NCI-H2227 (cell line): ENCODE results near the gene AHNAK.
A peak's percentile ranks its signal among the peaks of the same experiment; 100 is the strongest.
"Not testable (repeated sequence)": the region's sequence is repeated elsewhere in the genome, so short reads cannot be mapped to it uniquely, and the experiment has no call there.

Experiments
- DNase-seq: peaks from one replicate; lab custom pipeline; 2025; ENCODE audit not compliant: unreplicated experiment; lab: John Stamatoyannopoulos, UW

Gene AHNAK, protein sequence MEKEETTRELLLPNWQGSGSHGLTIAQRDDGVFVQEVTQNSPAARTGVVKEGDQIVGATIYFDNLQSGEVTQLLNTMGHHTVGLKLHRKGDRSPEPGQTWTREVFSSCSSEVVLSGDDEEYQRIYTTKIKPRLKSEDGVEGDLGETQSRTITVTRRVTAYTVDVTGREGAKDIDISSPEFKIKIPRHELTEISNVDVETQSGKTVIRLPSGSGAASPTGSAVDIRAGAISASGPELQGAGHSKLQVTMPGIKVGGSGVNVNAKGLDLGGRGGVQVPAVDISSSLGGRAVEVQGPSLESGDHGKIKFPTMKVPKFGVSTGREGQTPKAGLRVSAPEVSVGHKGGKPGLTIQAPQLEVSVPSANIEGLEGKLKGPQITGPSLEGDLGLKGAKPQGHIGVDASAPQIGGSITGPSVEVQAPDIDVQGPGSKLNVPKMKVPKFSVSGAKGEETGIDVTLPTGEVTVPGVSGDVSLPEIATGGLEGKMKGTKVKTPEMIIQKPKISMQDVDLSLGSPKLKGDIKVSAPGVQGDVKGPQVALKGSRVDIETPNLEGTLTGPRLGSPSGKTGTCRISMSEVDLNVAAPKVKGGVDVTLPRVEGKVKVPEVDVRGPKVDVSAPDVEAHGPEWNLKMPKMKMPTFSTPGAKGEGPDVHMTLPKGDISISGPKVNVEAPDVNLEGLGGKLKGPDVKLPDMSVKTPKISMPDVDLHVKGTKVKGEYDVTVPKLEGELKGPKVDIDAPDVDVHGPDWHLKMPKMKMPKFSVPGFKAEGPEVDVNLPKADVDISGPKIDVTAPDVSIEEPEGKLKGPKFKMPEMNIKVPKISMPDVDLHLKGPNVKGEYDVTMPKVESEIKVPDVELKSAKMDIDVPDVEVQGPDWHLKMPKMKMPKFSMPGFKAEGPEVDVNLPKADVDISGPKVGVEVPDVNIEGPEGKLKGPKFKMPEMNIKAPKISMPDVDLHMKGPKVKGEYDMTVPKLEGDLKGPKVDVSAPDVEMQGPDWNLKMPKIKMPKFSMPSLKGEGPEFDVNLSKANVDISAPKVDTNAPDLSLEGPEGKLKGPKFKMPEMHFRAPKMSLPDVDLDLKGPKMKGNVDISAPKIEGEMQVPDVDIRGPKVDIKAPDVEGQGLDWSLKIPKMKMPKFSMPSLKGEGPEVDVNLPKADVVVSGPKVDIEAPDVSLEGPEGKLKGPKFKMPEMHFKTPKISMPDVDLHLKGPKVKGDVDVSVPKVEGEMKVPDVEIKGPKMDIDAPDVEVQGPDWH (N-terminal part only)

DNA sequence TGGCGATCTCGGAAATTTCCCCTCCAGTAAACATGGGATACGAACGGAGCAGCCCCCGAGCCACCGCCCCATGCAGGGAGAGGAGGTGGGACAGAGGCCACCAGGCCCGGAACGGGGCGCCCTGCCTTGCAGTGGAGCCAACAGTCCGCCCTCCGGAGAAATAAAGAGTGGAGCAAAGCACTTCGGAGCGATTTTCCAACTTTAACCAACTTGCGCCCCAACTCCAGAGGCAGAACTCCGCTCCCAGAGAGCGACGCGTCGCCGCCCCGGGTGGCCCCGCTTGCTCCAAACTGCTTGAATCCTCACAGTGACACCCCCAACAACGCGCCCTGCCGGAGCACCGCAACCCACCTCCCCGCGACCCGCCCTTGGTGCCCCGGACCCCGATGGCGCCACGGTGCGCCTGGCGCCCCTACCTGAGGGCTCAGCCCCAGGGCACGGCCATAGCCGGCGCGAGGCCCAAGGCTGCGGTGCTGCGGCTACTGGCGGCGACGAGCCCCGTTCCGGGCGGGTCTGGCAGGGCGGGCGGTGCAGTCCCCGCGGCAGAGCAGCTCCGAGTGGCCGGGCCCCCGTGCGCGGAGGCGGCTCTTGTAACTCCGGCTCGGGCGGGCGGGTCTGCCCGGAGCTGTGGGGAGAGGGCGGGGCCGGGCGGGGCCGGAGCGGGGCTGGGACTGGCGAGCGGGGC lies at the start of gene AHNAK:
Gene AHNAK (minus strand): TSS at position 563 of the 685 bp plus-strand sequence. CDS start 10,708 bp downstream, outside the sequence.
- DNase-seq, result peak; percentile 65

DNA sequence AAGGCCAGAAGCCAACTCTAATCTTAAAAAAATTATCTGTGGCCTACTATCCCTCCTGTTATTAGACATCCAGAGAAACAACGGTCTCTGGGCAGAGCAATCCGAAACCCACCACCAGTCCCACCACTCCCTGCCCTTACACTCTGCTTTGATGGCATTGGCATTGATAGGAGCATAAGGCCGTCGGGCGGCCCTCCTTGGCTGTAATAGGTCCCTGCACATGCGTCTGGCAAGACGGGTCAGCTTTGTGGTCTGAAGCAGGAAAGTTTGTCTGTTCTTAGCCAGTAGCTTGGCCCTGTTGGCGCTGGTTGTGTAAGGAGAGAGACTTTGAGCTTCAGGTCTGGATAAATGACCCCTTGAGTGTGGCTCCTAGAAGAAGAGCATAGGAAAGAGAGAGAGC lies 48.5 kb upstream of the AHNAK start:
- DNase-seq, result no peak

GRCh38 chr11:62593434-62594044 lies 46.9 kb upstream of the AHNAK start:
- DNase-seq, result peak; percentile 78

GRCh38 chr11:62592989-62593421 lies 46.4 kb upstream of the AHNAK start:
- DNase-seq, result no peak

DNA sequence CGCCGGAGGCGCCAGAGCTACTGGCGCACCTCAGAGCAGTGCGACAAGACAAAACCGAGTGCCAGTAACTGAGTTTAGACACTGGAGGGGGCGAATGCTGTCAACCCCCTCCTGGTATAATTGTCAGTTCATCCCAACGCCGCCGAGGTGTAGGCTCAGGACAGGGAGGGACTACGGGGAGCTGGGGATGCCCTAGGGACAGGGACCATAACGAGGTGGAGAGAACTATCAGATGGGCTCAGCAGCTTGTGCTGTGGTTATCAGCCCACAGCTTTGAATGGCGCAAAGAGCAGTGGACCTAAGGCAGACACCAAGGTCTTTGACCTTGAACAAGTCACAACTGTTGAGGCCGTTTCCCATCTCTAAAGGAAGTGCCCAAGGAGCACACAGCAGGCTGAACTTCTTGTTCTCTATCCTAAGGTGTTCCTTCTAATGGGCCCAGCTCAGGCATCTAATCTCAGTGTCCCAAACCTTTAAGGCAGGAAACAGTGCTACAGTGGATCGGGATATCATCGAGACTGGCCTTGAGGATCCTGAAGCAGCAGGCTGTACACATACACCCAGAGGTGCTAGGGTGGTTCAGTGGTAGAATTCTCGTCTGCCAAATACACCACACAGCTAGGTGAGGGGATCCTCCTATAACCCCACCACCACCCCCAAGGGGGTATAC lies 45.7 kb upstream of the AHNAK start:
- DNase-seq, result no peak

DNA sequence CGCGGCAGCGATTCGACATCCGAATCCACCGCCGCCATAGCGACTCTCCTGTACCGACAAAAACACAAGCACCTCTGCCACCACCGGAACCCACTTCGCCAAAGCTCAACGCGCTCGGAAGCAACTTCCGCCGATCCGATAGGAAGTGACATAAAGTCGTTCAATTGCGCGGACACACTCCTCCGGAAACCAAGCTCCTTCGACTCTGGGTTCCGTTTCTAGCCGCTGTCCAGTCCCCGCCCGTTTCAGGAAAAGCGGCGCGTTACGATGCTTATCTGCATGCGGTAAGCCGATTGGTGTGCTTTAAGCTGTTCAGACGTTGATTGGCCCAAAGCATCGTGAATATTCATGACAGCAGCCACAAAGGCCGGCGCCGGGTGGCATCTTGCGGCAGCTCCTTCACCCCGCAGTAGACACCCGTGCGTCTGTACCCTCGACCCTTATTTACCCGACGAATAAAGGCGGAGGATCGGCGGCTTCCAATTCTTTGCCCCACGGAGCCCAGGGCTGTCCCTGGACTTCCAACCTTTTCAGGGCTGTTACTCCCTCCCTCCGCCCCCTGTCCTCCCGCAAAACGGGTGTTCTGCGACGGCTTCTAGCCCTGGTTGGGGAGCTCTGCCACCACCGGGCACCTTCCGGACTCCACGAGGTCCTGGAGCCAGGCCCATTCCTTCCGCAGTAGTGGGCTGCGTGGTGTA lies 45.0 kb upstream of the AHNAK start, which contains the start of gene TUT1:
Gene TUT1 (minus strand): TSS at position 76 of the 698 bp plus-strand sequence. CDS start 38 bp downstream, at position 38.
- DNase-seq, result peak; percentile 99

DNA sequence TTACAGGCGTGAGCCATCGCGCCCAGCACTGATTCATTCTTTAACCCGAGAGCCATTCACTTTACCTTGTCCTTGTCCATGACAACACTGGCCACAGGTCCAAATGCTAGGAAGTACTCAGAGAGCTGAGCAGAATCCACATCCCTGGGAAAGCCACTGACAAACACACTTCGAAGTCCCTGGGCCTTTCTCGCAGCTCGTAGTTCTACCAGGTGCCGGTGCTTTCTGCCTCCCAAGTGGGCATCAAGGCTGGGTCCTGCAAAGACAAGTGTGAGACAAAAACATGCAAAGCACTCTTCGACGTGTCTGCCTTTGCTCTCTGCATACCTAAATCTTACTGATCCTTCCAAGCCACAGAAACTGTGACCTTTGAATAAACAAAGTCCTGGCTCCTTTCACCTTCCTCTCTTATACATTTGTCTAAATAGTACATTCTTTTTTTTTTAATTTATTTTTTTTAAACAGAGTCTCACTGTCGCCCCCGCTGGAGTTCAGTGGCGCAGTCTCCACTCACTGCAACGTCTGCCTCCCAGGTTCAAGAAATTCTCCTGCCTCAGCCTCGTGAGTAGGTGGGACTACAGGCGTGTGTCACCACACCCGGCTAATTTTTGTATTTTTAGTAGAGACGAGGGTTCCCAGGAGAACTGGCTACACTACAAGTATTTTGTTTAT lies 42.5 kb upstream of the AHNAK start:
- DNase-seq, result peak; percentile 26

DNA sequence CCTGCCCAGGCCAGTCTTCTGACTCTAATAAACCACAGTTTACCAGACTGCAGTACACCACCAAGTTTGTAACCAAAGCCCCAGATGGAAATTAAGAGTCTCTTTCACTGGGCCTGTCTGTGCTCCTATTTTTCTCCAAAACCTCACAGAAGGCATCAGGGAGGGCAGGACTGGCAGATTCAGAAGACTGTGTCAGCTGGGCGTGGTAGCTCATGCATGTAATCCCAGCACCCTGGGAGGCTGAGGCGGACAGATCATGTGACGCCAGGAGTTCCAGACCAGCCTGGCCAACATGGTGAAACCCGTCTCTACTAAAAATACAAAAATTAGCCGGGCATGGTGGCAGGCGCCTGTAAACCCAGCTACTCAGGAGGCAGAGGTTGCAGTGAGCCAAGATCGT lies 38.8 kb upstream of the AHNAK start:
- DNase-seq, result not testable (repeated sequence)

GRCh38 chr11:62581735-62582134 lies 35.1 kb upstream of the AHNAK start:
- not testable (repeated sequence) for DNase-seq

DNA sequence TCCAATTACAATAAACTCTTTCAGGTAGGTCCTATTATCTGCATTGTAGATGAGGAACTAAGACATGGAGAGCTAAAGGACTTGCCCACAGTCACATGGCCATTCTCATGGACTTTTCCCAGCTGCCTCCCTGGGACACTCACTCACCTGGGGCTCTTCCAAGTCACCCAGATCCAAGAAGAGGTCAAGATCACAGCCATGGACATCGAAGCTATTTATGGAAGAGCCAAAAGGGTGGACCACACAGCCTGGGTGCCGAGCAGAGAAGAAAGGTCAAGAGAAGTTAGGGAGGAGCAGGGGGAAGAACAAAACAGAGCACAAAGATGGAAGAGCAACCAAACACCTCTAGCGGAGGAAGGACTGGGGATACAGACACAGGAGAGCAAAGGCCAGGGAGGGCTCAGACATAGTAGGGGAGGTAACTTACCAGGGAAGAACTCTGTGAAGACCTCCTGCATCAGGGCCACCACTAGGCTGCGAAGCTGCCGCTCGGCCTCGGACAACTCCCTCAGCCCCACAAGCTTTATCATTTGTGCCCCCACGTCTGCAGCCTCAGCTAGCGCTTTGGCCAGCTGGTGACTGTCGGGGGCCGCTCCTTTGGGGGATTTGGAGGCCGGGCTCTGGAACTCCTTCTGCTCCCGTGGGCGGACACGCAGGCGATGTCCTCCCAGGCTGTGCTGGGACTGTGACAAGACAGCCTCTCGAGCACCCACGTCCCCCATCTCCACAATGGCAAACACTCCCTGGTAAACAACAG lies 34.5 kb upstream of the AHNAK start:
- DNase-seq, result no peak

DNA sequence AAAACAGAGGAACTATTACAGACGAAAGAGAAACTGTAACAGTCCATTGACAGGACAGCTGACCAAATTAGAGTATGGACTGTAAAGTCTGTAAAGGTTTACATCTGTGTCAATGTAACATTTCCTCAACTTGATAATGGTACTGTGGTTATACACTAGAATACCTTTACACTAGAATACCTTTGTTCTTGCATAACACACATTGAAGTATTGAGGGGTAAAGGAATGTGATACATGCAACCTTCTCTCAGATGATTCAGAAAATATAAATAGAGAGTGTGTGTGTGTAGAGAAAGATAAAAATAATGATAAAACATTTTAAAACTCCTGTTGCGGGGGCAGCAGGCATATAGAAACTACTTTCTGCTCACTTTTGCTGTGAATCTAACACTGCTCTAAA lies 32.6 kb upstream of the AHNAK start:
- no peak for DNase-seq

- DNase-seq, result no peak
Observed at GRCh38 chr11:62578541-62578940, 31.9 kb upstream of the AHNAK start.

- DNase-seq, result no peak
Observed at GRCh38 chr11:62577046-62577714, 30.6 kb upstream of the AHNAK start.

- DNase-seq, result no peak
Observed at GRCh38 chr11:62575837-62576236, 29.2 kb upstream of the AHNAK start.

GRCh38 chr11:62575156-62575555 lies 28.6 kb upstream of the AHNAK start:
- DNase-seq, result peak; percentile 46

DNA sequence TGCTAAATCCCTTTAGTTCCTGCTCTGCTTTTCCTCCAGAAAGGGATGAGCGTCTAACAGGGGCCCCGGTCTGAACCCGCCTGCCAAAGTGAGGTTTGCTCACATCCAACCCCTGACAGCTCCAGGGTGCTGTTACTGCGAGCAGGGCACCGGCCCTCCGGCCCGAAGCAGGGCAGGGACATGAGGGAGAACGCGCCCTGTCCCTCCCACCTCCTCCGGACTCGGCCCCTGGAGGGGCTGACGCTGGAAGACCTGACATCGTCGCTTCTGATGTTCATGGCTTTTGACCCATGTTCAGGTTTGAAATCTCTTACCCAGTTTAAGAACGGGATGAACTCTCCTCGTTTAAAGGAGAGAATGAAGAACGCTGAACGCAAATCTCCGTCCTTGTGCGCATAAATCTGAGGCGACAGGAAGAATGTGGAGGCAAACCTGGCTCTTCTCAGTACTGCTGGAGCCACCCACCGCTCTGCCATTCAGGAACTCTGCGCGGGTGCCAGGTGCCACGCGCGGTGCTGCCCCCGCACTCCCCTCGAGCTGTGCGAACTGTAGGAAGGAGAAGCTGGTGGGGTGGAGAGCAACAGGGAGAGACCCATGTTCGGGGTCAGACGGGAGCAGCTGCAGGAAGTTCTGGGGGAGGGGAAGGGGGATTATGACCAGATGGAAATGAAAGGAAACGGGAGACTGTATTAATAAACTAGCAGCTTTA lies 27.9 kb upstream of the AHNAK start:
- peak; percentile 55 for DNase-seq
